Body of pancreas (tissue), 4 donors: ENCODE results near the gene RAB6B.

ENCODE experiments used
- CTCF ChIP-seq, 7 experiments: fragments of 450-650 bp in 4 of 7; fragments of 200-600 bp in 3 of 7; sonication (generic) in 3 of 7; IDR thresholded peaks; one replicate each; pipeline ENCODE4 v1.5.1; 2016 to 2019; ENCODE audit warnings: antibody characterized with exemption in 7 of 7
- POLR2A ChIP-seq, 3 donors: fragments of 450-650 bp; IDR thresholded peaks; one replicate each; pipeline ENCODE4 v1.6.1; 2016; ENCODE audit warnings: antibody characterized with exemption in 3 of 3, mild to moderate bottlenecking in 2 of 3

GRCh38 chr3:133833267-133833666 lies 62.4 kb downstream of the RAB6B start:
- TF ChIP-seq CTCF (IDR thresholded peaks at IDR 0.05) (no peak), POLR2A (IDR thresholded peaks at IDR 0.05) (no peak)
